Smooth muscle cell (in vitro differentiated cells): ENCODE data around the gene METTL2B. TPM values are rescaled to one million over a fixed set of nuclear protein-coding genes. Genes with fewer than 3 reads are reported as not detected.

Experiments used
- DNase-seq: peaks from one replicate; lab custom pipeline; 2025; ENCODE audit not compliant: unreplicated experiment; lab: John Stamatoyannopoulos, UW
- H2AFZ ChIP-seq: fragments of 200-600 bp; sonication (generic); 2 replicates; pipeline ENCODE4 v1.6.0; 2016; ENCODE audit warnings: antibody characterized with exemption, low read depth, mild to moderate bottlenecking
- H3F3A ChIP-seq: fragments of 200-600 bp; sonication (generic); 2 replicates; pipeline ENCODE4 v1.6.0; 2017; ENCODE audit warnings: antibody characterized with exemption, low read depth
- H3K27ac ChIP-seq: fragments of 200-600 bp; sonication (generic); 2 replicates; pipeline ENCODE4 v1.5.1; 2016; ENCODE audit warnings: low read depth, mild to moderate bottlenecking
- H3K27me3 ChIP-seq: fragments of 200-600 bp; sonication (generic); 2 replicates; pipeline ENCODE4 v1.6.1; 2016; ENCODE audit warnings: low read depth, mild to moderate bottlenecking
- H3K36me3 ChIP-seq: fragments of 200-600 bp; sonication (generic); 2 replicates; pipeline ENCODE4 v1.5.1; 2016; ENCODE audit warnings: low read depth
- H3K4me1 ChIP-seq: fragments of 200-600 bp; sonication (generic); 2 replicates; pipeline ENCODE4 v1.5.1; 2016; ENCODE audit warnings: low read depth
- H3K4me2 ChIP-seq: fragments of 200-600 bp; sonication (generic); 2 replicates; pipeline ENCODE4 v1.6.0; 2016; ENCODE audit warnings: mild to moderate bottlenecking
- H3K4me3 ChIP-seq: fragments of 200-600 bp; sonication (generic); 2 replicates; pipeline ENCODE4 v1.5.1; 2016; ENCODE audit warnings: mild to moderate bottlenecking
- H3K79me2 ChIP-seq: fragments of 200-600 bp; sonication (generic); 2 replicates; pipeline ENCODE4 v1.6.0; 2016; ENCODE audit warnings: low read depth, mild to moderate bottlenecking
- H3K9ac ChIP-seq: fragments of 200-600 bp; sonication (generic); 2 replicates; pipeline ENCODE4 v1.6.0; 2016; ENCODE audit warnings: low read depth
- H3K9me3 ChIP-seq: fragments of 200-600 bp; sonication (generic); replicated peaks from 2 replicates; pipeline ENCODE4 v1.5.1; 2016; ENCODE audit warnings: low read depth
- H4K20me1 ChIP-seq: fragments of 200-600 bp; sonication (generic); 2 replicates; pipeline ENCODE4 v1.6.0; 2016; ENCODE audit warnings: low read depth
- CTCF ChIP-seq: fragments of 200-600 bp; sonication (generic); IDR thresholded peaks from 2 replicates; pipeline ENCODE4 v1.5.1; 2017; ENCODE audit warnings: borderline replicate concordance, mild to moderate bottlenecking, antibody characterized with exemption; ENCODE audit not compliant: insufficient read depth, poor library complexity, severe bottlenecking
- WGBS: methylation state at CpG from one replicate; pipeline ENCODE4 v1.1.7; 2016; ENCODE audit warnings: low lambda C conversion rate; 5-methylcytosine and 5-hydroxymethylcytosine counted together
- polyA plus RNA-seq: library from polyadenylated mRNA; unstranded; fragments of >200 nt; fragmentation: Nextera tagmentation; extraction: Ambion mirVana; gene quantifications from 2 replicates; pipeline ENCODE4 v1.2.1, GENCODE V29; 2016
- total RNA-seq: library from RNA; depleted of rRNA; stranded (reverse); fragments of >200 nt; gene quantifications from 2 replicates; pipeline ENCODE4 v1.2.3, GENCODE V29; 2014

METTL2B gene
- total and polyA plus RNA-seq, 2 experiments from 2014 or later, result 11.9 to 25.7 TPM

GRCh38 chr7:128450913-128451312 is 25.6 kb upstream of the METTL2B start:
- Histone ChIP-seq H3K36me3 (no peaks in the 10 kb centered on the region), H3K27ac (no peak overlapping the region), H3K4me1 (peaks cover 18% of the 10 kb centered on the region), H3K9ac (no peak overlapping the region), H3K79me2 (peaks cover 2% of the 10 kb centered on the region), H3K9me3 (no peaks in the 10 kb centered on the region), H3F3A (peaks cover 9% of the 10 kb centered on the region), H3K4me2 (no peak overlapping the region), H4K20me1 (no peaks in the 10 kb centered on the region), H2AFZ (no peak overlapping the region), H3K4me3 (no peak overlapping the region), H3K27me3 (no peaks in the 10 kb centered on the region)
- DNase-seq, result no peak
- no peak for TF ChIP-seq CTCF
- WGBS, result 98% methylated on average over 5 of the region's 5 CpGs

GRCh38 chr7:128452552-128452951 is 24.0 kb upstream of the METTL2B start:
- no peak for TF ChIP-seq CTCF
- WGBS, result 88% methylated on average over 1 of the region's 1 CpG
- Histone ChIP-seq H3K9ac (no peak overlapping the region), H2AFZ (peak overlapping the region; percentile 24), H3K79me2 (peaks cover 18% of the 10 kb centered on the region), H3K4me2 (no peak overlapping the region), H3K27me3 (no peaks in the 10 kb centered on the region), H3K4me3 (no peak overlapping the region), H3F3A (peaks cover 9% of the 10 kb centered on the region), H3K4me1 (peaks cover 29% of the 10 kb centered on the region), H3K36me3 (no peaks in the 10 kb centered on the region), H3K9me3 (no peaks in the 10 kb centered on the region), H3K27ac (no peak overlapping the region), H4K20me1 (peaks cover 15% of the 10 kb centered on the region)
- DNase-seq, result no peak

GRCh38 chr7:128453836-128454804 is 22.4 kb upstream of the METTL2B start:
- Histone ChIP-seq H3K27me3 (no peaks in the 10 kb centered on the region), H3K27ac (peak overlapping the region; percentile 97), H3K4me3 (peak overlapping the region; percentile 76), H3K36me3 (no peaks in the 10 kb centered on the region), H3K4me2 (peak overlapping the region; percentile 95), H3K9me3 (no peaks in the 10 kb centered on the region), H4K20me1 (peaks cover 31% of the 10 kb centered on the region), H3K79me2 (peaks cover 33% of the 10 kb centered on the region), H3F3A (peaks cover 9% of the 10 kb centered on the region), H3K4me1 (peaks cover 42% of the 10 kb centered on the region), H2AFZ (peak overlapping the region; percentile 81), H3K9ac (peak overlapping the region; percentile 75)
- no peak for TF ChIP-seq CTCF
- WGBS, result 16% methylated on average over 23 of the region's 23 CpGs
- peak; percentile 56 for DNase-seq
